ENCODE results near the gene PPP1R1C. TPM values are rescaled to one million over a fixed set of nuclear protein-coding genes. Genes with fewer than 3 reads are reported as not detected.

Gene PPP1R1C
- total RNA-seq, 4 donors from 2014 or later = 1.1 to 9.2 TPM; not detected in 2

DNA sequence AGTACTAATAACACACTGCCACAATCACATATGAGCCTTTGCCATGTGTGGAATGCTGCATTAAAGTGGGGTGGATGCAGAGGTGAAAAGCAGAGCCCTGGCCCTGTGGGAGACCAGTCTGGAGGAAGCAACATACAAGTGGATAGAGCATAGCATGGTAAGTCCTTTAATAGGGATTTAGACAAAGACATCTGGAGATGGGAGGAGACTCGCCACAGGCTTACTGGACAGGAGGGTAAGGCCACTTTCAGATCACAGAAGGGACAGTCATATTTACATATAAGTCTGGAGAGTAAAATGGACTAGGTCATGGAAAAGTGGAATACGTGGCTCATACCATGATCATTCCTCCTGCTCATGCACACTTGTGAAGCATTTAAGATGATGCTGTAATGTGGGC is 84.3 kb downstream of the PPP1R1C start:
- no peaks in the 10 kb centered on the region for H3K9me3 ChIP-seq
- peaks cover 0 to 15% (median 0%) of the 10 kb centered on the region in 3 donors for H3K4me1 ChIP-seq
- DNase-seq = no peak
- no peaks in the 10 kb centered on the region for H3K36me3 ChIP-seq
- TF ChIP-seq, protein P1, sequence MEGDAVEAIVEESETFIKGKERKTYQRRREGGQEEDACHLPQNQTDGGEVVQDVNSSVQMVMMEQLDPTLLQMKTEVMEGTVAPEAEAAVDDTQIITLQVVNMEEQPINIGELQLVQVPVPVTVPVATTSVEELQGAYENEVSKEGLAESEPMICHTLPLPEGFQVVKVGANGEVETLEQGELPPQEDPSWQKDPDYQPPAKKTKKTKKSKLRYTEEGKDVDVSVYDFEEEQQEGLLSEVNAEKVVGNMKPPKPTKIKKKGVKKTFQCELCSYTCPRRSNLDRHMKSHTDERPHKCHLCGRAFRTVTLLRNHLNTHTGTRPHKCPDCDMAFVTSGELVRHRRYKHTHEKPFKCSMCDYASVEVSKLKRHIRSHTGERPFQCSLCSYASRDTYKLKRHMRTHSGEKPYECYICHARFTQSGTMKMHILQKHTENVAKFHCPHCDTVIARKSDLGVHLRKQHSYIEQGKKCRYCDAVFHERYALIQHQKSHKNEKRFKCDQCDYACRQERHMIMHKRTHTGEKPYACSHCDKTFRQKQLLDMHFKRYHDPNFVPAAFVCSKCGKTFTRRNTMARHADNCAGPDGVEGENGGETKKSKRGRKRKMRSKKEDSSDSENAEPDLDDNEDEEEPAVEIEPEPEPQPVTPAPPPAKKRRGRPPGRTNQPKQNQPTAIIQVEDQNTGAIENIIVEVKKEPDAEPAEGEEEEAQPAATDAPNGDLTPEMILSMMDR (IDR thresholded peaks at IDR 0.05) = no peak
- no peak for TF ChIP-seq POLR2A (IDR thresholded peaks at IDR 0.05)
- no peaks in the 10 kb centered on the region for H3K27me3 ChIP-seq
- no peak overlapping the region for H3K4me3 ChIP-seq
- 88 to 92% methylated on average over 2 of the region's 2 CpGs for WGBS, 2 donors
- no peak overlapping the region for H3K27ac ChIP-seq
- intact Hi-C loops (cut with DNase I) = no loop called here

DNA sequence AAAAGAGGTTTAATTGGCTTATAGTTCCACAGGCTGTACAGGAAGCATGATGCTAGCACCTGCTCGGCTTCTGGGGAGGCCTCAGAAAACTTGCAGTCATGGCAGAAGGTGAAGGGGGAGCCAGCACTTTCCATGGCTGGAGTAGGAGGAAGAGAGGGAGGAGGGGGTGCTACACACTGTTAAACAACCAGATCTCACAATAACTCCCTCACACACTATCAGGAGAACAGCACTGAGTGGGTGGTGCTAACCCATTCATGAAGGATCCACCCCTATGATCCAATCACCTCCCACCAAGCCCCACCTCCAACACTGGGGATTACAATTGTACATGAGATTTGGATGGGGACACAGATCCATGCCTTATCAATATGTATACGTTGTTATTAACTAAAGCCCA is 85.1 kb downstream of the PPP1R1C start:
- WGBS, 2 donors = 88 to 98% methylated on average over 2 of the region's 2 CpGs
- no peaks in the 10 kb centered on the region for H3K27me3 ChIP-seq
- H3K27ac ChIP-seq = no peak overlapping the region
- no peak for TF ChIP-seq POLR2A (IDR thresholded peaks at IDR 0.05)
- intact Hi-C loops (cut with DNase I) = no loop called here
- H3K36me3 ChIP-seq = no peaks in the 10 kb centered on the region
- H3K9me3 ChIP-seq = no peaks in the 10 kb centered on the region
- peaks cover 0 to 15% (median 0%) of the 10 kb centered on the region in 3 donors for H3K4me1 ChIP-seq
- no peak for DNase-seq
- no peak overlapping the region for H3K4me3 ChIP-seq

DNA sequence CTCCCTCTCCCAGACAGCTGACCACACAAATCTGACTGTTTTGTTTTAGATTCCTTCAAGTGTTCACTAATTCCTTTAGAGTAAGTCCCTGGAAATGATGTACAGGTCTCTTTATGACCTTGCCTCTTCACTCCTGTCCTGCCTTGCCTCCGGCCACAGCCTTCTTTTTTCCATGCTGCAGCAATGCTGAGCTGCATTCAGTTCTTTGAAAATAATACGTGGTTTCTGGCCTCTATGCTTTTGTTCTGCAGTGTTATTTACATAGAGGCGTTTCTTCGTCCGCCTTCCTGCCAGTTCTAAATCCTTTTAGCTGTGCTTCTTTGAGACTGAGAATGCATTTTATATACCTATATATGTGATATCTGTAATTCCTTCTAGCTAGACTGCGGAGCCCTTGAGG is 87.2 kb downstream of the PPP1R1C start:
- 67 to 71% methylated on average over 6 of the region's 6 CpGs for WGBS, 2 donors
- Histone ChIP-seq H3K9me3 (no peaks in the 10 kb centered on the region), H3K36me3 (no peaks in the 10 kb centered on the region), H3K27me3 (peaks cover 0 to 2% (median 0%) of the 10 kb centered on the region in 4 donors), H3K4me1 (peaks cover 0 to 24% (median 5%) of the 10 kb centered on the region in 3 donors), H3K27ac (no peak overlapping the region), H3K4me3 (no peak overlapping the region)
- TF ChIP-seq POLR2A (IDR thresholded peaks at IDR 0.05) = no peak
- TF ChIP-seq, protein P1 (IDR thresholded peaks at IDR 0.05) = no peak
- DNase-seq = no peak
- intact Hi-C loops (cut with DNase I) = no loop called here

DNA sequence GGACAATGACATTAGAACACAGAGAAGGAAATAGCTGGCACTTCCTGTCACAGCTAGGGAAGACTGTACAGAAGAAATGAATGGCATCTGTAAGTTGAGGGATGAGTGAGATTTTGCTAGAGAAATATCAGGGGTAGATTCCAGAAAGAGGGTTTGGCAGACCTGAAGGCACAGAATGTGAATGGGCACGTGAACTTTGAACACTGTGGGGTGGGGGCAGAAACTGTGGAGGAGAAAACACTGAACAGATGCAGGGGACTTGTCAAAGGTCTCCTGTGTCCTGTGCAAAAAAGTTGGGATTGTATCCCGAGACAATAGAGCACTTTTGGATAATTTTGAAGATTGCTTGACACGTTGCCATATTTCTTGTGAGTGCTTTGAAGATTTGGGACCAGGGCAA is 88.0 kb downstream of the PPP1R1C start:
- 80 to 85% methylated on average over 3 of the region's 3 CpGs for WGBS, 2 donors
- peaks cover 0 to 3% (median 0%) of the 10 kb centered on the region in 4 donors for H3K27me3 ChIP-seq
- no peak for TF ChIP-seq POLR2A (IDR thresholded peaks at IDR 0.05)
- TF ChIP-seq, protein P1 (IDR thresholded peaks at IDR 0.05) = no peak

DNA sequence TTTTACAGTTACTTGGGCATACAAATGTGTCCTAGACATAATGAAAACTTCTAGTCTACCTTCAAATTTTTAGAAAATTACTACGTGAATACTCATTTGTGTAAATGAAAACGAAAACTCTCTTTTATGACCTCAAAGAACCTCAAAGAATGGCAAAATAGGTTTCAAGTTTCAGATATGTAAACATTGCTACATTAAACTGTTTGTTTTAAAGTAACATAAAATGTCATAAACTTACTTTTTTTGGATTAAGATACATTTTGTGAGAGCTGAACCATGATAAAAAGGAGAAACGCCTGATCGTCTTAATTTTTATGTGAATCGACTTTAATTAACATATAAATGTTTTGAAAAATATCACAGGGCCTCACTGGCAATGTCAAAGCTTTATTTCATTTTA is 91.4 kb downstream of the PPP1R1C start:
- 55 to 63% methylated on average over 5 of the region's 5 CpGs for WGBS, 2 donors
- intact Hi-C loops (cut with DNase I) = loop anchor here (5.0 kb wide), 1 partner anchor 335 kb away; no protein-coding TSS in a partner anchor

More for the DNA sequence above, 88.0 kb downstream of the PPP1R1C start:
- Histone ChIP-seq H3K27ac (no peak overlapping the region), H3K4me1 (peaks cover 0 to 21% (median 5%) of the 10 kb centered on the region in 3 donors), H3K9me3 (no peaks in the 10 kb centered on the region), H3K36me3 (no peaks in the 10 kb centered on the region), H3K4me3 (no peak overlapping the region)
- no peak for DNase-seq
- intact Hi-C loops (cut with DNase I) = no loop called here

More for the DNA sequence above, 91.4 kb downstream of the PPP1R1C start:
- Histone ChIP-seq H3K27me3 (peaks cover 0 to 3% (median 0%) of the 10 kb centered on the region in 4 donors), H3K4me1 (peaks cover 0 to 15% (median 5%) of the 10 kb centered on the region in 3 donors), H3K4me3 (no peak overlapping the region), H3K9me3 (no peaks in the 10 kb centered on the region), H3K27ac (peak overlapping the region in 1 of 4 donors; percentile 34), H3K36me3 (no peaks in the 10 kb centered on the region)
- TF ChIP-seq, protein P1 (IDR thresholded peaks at IDR 0.05) = no peak
- TF ChIP-seq POLR2A (IDR thresholded peaks at IDR 0.05) = no peak
- DNase-seq = no peak
